ENCODE results near the gene FRMPD4.

- TF ChIP-seq CTCF (IDR thresholded peaks at IDR 0.05) = no peak
- no peak for TF ChIP-seq POLR2A (IDR thresholded peaks at IDR 0.05)
Observed at GRCh38 chrX:12410523-12410922, 272.2 kb downstream of the FRMPD4 start.

Data from lower leg skin (tissue), 3 donors.